Stimulated activated memory B cell treated with anti-CD40 and anti-IgM and Interleukin-4, amounts not matched to agents 10 μg/mL and 1 μg/mL and 100 μg/mL, for 72 hours (primary cell): ENCODE data around the gene ANKRD13C.
A peak's percentile ranks its signal among the peaks of the same experiment; 100 is the strongest.
"Not testable (repeated sequence)": the region's sequence is repeated elsewhere in the genome, so short reads cannot be mapped to it uniquely, and the experiment has no call there.

Experiments used
- ATAC-seq: fragments of 150-1000 bp; cut with Tn5 transposase; 2 replicates; pipeline ENCODE4 v1.10.0; 2021
- H3K27ac Mint-ChIP-seq: one replicate; pipeline ENCODE4 v1.8.0; 2022; ENCODE audit warnings: mild to moderate bottlenecking, mixed read lengths
- H3K27me3 Mint-ChIP-seq: one replicate; pipeline ENCODE4 v1.8.0; 2022; ENCODE audit warnings: mixed read lengths
- H3K36me3 Mint-ChIP-seq: one replicate; pipeline ENCODE4 v1.8.0; 2022; ENCODE audit warnings: mixed read lengths
- H3K4me1 Mint-ChIP-seq: one replicate; pipeline ENCODE4 v1.8.0; 2022; ENCODE audit warnings: mixed read lengths
- H3K4me3 Mint-ChIP-seq: one replicate; pipeline ENCODE4 v1.8.0; 2022; ENCODE audit warnings: mild to moderate bottlenecking, moderate library complexity, mixed read lengths
- H3K9me3 Mint-ChIP-seq: one replicate; pipeline ENCODE4 v1.8.0; 2022; ENCODE audit warnings: mixed read lengths

Gene ANKRD13C

GRCh38 chr1:70354332-70355110 lies at the start of gene ANKRD13C:
ANKRD13C (minus strand) TSS chr1:70354722; CDS start chr1:70354408, 314 bp downstream.
- peak; percentile 95 for ATAC-seq
- Mint-ChIP-seq H3K27ac (peak within 1 kb of the TSS; percentile 98), H3K9me3 (no peaks in the 10 kb centered on the region), H3K36me3 (peaks cover 1% of the 10 kb centered on the region), H3K4me1 (peaks cover 31% of the 10 kb centered on the region), H3K4me3 (peak within 1 kb of the TSS; percentile 99), H3K27me3 (no peaks in the 10 kb centered on the region)

- no peaks in the 10 kb centered on the region for H3K36me3 Mint-ChIP-seq
- no peak overlapping the region for H3K4me3 Mint-ChIP-seq
- no peaks in the 10 kb centered on the region for H3K9me3 Mint-ChIP-seq
- no peaks in the 10 kb centered on the region for H3K4me1 Mint-ChIP-seq
- no peak for ATAC-seq
- H3K27ac Mint-ChIP-seq = no peak overlapping the region
- H3K27me3 Mint-ChIP-seq = no peaks in the 10 kb centered on the region
These were observed 49.2 kb upstream of the ANKRD13C start for GRCh38 chr1:70403759-70404158.

- H3K9me3 Mint-ChIP-seq = no peaks in the 10 kb centered on the region
- no peak for ATAC-seq
- H3K36me3 Mint-ChIP-seq = no peaks in the 10 kb centered on the region
- no peak overlapping the region for H3K27ac Mint-ChIP-seq
- no peaks in the 10 kb centered on the region for H3K4me1 Mint-ChIP-seq
- H3K27me3 Mint-ChIP-seq = no peaks in the 10 kb centered on the region
- no peak overlapping the region for H3K4me3 Mint-ChIP-seq
These were observed 47.5 kb upstream of the ANKRD13C start for GRCh38 chr1:70401974-70402373.

- no peak for ATAC-seq
- Mint-ChIP-seq H3K4me3 (no peak overlapping the region), H3K9me3 (no peaks in the 10 kb centered on the region), H3K36me3 (no peaks in the 10 kb centered on the region), H3K27me3 (peaks cover 9% of the 10 kb centered on the region), H3K27ac (no peak overlapping the region), H3K4me1 (no peaks in the 10 kb centered on the region)
These were observed 45.8 kb upstream of the ANKRD13C start for GRCh38 chr1:70400335-70400734.

GRCh38 chr1:70397013-70397412 lies 42.5 kb upstream of the ANKRD13C start:
- H3K4me3 Mint-ChIP-seq = no peak overlapping the region
- H3K27me3 Mint-ChIP-seq = peaks cover 25% of the 10 kb centered on the region
- no peaks in the 10 kb centered on the region for H3K36me3 Mint-ChIP-seq
- no peaks in the 10 kb centered on the region for H3K9me3 Mint-ChIP-seq
- H3K27ac Mint-ChIP-seq = no peak overlapping the region
- H3K4me1 Mint-ChIP-seq = no peaks in the 10 kb centered on the region
- ATAC-seq = no peak

- Mint-ChIP-seq H3K36me3 (no peaks in the 10 kb centered on the region), H3K27ac (no peak overlapping the region), H3K4me3 (no peak overlapping the region), H3K9me3 (no peaks in the 10 kb centered on the region), H3K4me1 (no peaks in the 10 kb centered on the region), H3K27me3 (peaks cover 25% of the 10 kb centered on the region)
- no peak for ATAC-seq
These were observed 42.1 kb upstream of the ANKRD13C start for GRCh38 chr1:70396607-70397006.

- no peak overlapping the region for H3K27ac Mint-ChIP-seq
- no peaks in the 10 kb centered on the region for H3K9me3 Mint-ChIP-seq
- no peak overlapping the region for H3K4me3 Mint-ChIP-seq
- H3K36me3 Mint-ChIP-seq = no peaks in the 10 kb centered on the region
- no peak for ATAC-seq
- H3K27me3 Mint-ChIP-seq = peaks cover 35% of the 10 kb centered on the region
- H3K4me1 Mint-ChIP-seq = no peaks in the 10 kb centered on the region
These were observed 38.1 kb upstream of the ANKRD13C start for GRCh38 chr1:70392626-70393025.

- no peak for ATAC-seq
- Mint-ChIP-seq H3K4me3 (no peak overlapping the region), H3K9me3 (no peaks in the 10 kb centered on the region), H3K27ac (no peak overlapping the region), H3K4me1 (peaks cover 5% of the 10 kb centered on the region), H3K27me3 (peaks cover 18% of the 10 kb centered on the region), H3K36me3 (no peaks in the 10 kb centered on the region)
These were observed 33.0 kb upstream of the ANKRD13C start for GRCh38 chr1:70387507-70387906.

GRCh38 chr1:70386121-70386520 lies 31.6 kb upstream of the ANKRD13C start:
- H3K27ac Mint-ChIP-seq = no peak overlapping the region
- no peak overlapping the region for H3K4me3 Mint-ChIP-seq
- H3K9me3 Mint-ChIP-seq = no peaks in the 10 kb centered on the region
- H3K4me1 Mint-ChIP-seq = peaks cover 7% of the 10 kb centered on the region
- peaks cover 18% of the 10 kb centered on the region for H3K27me3 Mint-ChIP-seq
- ATAC-seq = no peak
- no peaks in the 10 kb centered on the region for H3K36me3 Mint-ChIP-seq

- ATAC-seq = no peak
- Mint-ChIP-seq H3K4me1 (peaks cover 7% of the 10 kb centered on the region), H3K36me3 (no peaks in the 10 kb centered on the region), H3K9me3 (no peaks in the 10 kb centered on the region), H3K27me3 (peaks cover 18% of the 10 kb centered on the region), H3K4me3 (no peak overlapping the region), H3K27ac (no peak overlapping the region)
These were observed 31.0 kb upstream of the ANKRD13C start for GRCh38 chr1:70385477-70385876.

- H3K4me1 Mint-ChIP-seq = peaks cover 7% of the 10 kb centered on the region
- no peak overlapping the region for H3K4me3 Mint-ChIP-seq
- ATAC-seq = no peak
- no peak overlapping the region for H3K27ac Mint-ChIP-seq
- H3K36me3 Mint-ChIP-seq = no peaks in the 10 kb centered on the region
- peaks cover 18% of the 10 kb centered on the region for H3K27me3 Mint-ChIP-seq
- H3K9me3 Mint-ChIP-seq = no peaks in the 10 kb centered on the region
These were observed 30.0 kb upstream of the ANKRD13C start for GRCh38 chr1:70384542-70384941.

- Mint-ChIP-seq H3K36me3 (no peaks in the 10 kb centered on the region), H3K27ac (no peak overlapping the region), H3K4me3 (no peak overlapping the region), H3K4me1 (peaks cover 7% of the 10 kb centered on the region), H3K9me3 (no peaks in the 10 kb centered on the region), H3K27me3 (peaks cover 9% of the 10 kb centered on the region)
- no peak for ATAC-seq
These were observed 29.0 kb upstream of the ANKRD13C start for GRCh38 chr1:70383483-70383882.

GRCh38 chr1:70382682-70383081 lies 28.2 kb upstream of the ANKRD13C start:
- no peak overlapping the region for H3K27ac Mint-ChIP-seq
- H3K4me1 Mint-ChIP-seq = peaks cover 7% of the 10 kb centered on the region
- H3K27me3 Mint-ChIP-seq = peaks cover 9% of the 10 kb centered on the region
- peak; percentile 41 for ATAC-seq
- H3K36me3 Mint-ChIP-seq = no peaks in the 10 kb centered on the region
- no peak overlapping the region for H3K4me3 Mint-ChIP-seq
- H3K9me3 Mint-ChIP-seq = no peaks in the 10 kb centered on the region

- Mint-ChIP-seq H3K4me1 (no peaks in the 10 kb centered on the region), H3K36me3 (no peaks in the 10 kb centered on the region), H3K9me3 (no peaks in the 10 kb centered on the region), H3K27ac (no peak overlapping the region), H3K27me3 (no peaks in the 10 kb centered on the region), H3K4me3 (no peak overlapping the region)
- no peak for ATAC-seq
These were observed 21.7 kb upstream of the ANKRD13C start for GRCh38 chr1:70376196-70376595.

- not testable (repeated sequence) for H3K36me3 Mint-ChIP-seq, H3K4me3 Mint-ChIP-seq, ATAC-seq, H3K27ac Mint-ChIP-seq, H3K27me3 Mint-ChIP-seq, H3K9me3 Mint-ChIP-seq, H3K4me1 Mint-ChIP-seq
These were observed 19.1 kb upstream of the ANKRD13C start for GRCh38 chr1:70373580-70373979.

GRCh38 chr1:70372426-70372825 lies 17.9 kb upstream of the ANKRD13C start:
- Mint-ChIP-seq H3K4me1 (no peaks in the 10 kb centered on the region), H3K4me3 (no peak overlapping the region), H3K36me3 (no peaks in the 10 kb centered on the region), H3K27me3 (no peaks in the 10 kb centered on the region), H3K27ac (no peak overlapping the region), H3K9me3 (no peaks in the 10 kb centered on the region)
- ATAC-seq = no peak
